Natural killer cell (primary cell): Measurements from ENCODE around the gene MKRN1. TPM values are rescaled to one million over a fixed set of nuclear protein-coding genes. Genes with fewer than 3 reads are reported as not detected.
"Not testable (repeated sequence)": the region's sequence is repeated elsewhere in the genome, so short reads cannot be mapped to it uniquely, and the experiment has no call there.

Experiments used
- ATAC-seq, 3 donors: fragments of 150-1000 bp in 2 of 3; fragments of 200-7000 bp in 1 of 3; cut with Tn5 transposase; 1 replicate in 1 of 3; 2 replicates in 2 of 3; pipeline ENCODE4 v1.10.0; 2021; ENCODE audit warnings: mild to moderate bottlenecking in 2 of 3, moderate library complexity in 2 of 3
- DNase-seq, 2 donors: peaks; one replicate each; pipeline versions ENCODE4 v3.0.0 to v3.0.0-alpha.2; 2013 to 2021; ENCODE audit warnings: mixed read lengths in 1 of 2
- H3K27ac ChIP-seq: one replicate; pipeline ENCODE4 v1.5.1; 2013; ENCODE audit warnings: mild to moderate bottlenecking, low read length
- H3K27me3 ChIP-seq: one replicate; pipeline ENCODE4 v1.6.1; 2013; ENCODE audit warnings: low read length; ENCODE audit not compliant: control insufficient read depth, insufficient read depth
- H3K36me3 ChIP-seq: one replicate; pipeline ENCODE4 v1.6.1; 2013; ENCODE audit warnings: low read length; ENCODE audit not compliant: control insufficient read depth, insufficient read depth
- H3K4me1 ChIP-seq: one replicate; pipeline ENCODE4 v1.6.1; 2013; ENCODE audit warnings: low read length; ENCODE audit not compliant: control insufficient read depth, insufficient read depth
- H3K4me3 ChIP-seq: one replicate; pipeline ENCODE4 v1.5.1; 2013; ENCODE audit warnings: low read length
- H3K9me3 ChIP-seq: one replicate; pipeline ENCODE4 v1.6.1; 2013; ENCODE audit warnings: low read length; ENCODE audit not compliant: control insufficient read depth, insufficient read depth
- H3K27ac Mint-ChIP-seq, 2 donors: one replicate each; pipeline ENCODE4 v1.8.0; 2022; ENCODE audit warnings: mild to moderate bottlenecking in 2 of 2, mixed read lengths in 2 of 2, moderate library complexity in 1 of 2
- H3K27me3 Mint-ChIP-seq, 2 donors: one replicate each; pipeline ENCODE4 v1.8.0; 2022; ENCODE audit warnings: low read depth in 2 of 2, mixed read lengths in 2 of 2
- H3K36me3 Mint-ChIP-seq: one replicate; pipeline ENCODE4 v1.8.0; 2022; ENCODE audit warnings: mixed read lengths
- H3K4me1 Mint-ChIP-seq, 2 donors: one replicate each; pipeline ENCODE4 v1.8.0; 2022; ENCODE audit warnings: mixed read lengths in 2 of 2
- H3K4me3 Mint-ChIP-seq: one replicate; pipeline ENCODE4 v1.8.0; 2022; ENCODE audit warnings: mild to moderate bottlenecking, moderate library complexity, mixed read lengths
- H3K9me3 Mint-ChIP-seq, 2 donors: one replicate each; pipeline ENCODE4 v1.8.0; 2022; ENCODE audit warnings: mixed read lengths in 2 of 2
- WGBS: methylation state at CpG from one replicate; pipeline ENCODE4 v1.1.7; 2013; ENCODE audit warnings: missing lambda C conversion rate; ENCODE audit not compliant: insufficient coverage; 5-methylcytosine and 5-hydroxymethylcytosine counted together
- intact Hi-C: fragments of 100-400 bp; cut with micrococcal nuclease; formaldehyde crosslinking; loops from one replicate; pipeline ENCODE4 v1.14.2; 2022
- total RNA-seq, 4 donors: library from RNA; stranded (reverse); fragments of 120-200 nt in 1 of 4; gene quantifications; one replicate each; pipeline versions ENCODE4 v1.2.3 to v1.2.4, GENCODE V29; 2013 to 2022
- TF ChIP-seq, protein P1 (sequence below): fragments of 200-600 bp; IDR thresholded peaks from one replicate; pipeline ENCODE4 v1.8.0; 2022; ENCODE audit warnings: antibody characterized with exemption

Gene MKRN1
- total RNA-seq, 3 donors from 2014 or later (not counting 1 experiment from before 2014, with no cell fraction given): 119 to 146 (median 136) TPM

DNA sequence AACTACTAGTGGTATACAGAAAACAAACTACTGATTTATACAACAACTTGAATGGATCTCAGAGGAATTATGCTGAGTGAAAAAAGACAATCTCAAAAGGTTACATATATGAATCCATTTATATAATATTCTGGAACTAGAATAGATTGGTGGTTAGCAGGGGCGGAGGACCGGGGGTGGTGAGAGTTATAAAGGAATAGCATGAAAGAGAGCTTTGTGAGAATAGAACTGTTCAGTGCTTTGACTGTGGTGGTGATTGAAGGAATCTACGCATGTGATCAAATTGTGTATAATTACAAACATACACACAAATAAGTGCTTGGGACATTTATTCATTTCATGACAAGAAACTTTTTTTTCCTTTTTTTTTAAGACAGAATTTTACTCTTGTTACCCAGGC, 55.8 kb downstream of the MKRN1 start:
- Mint-ChIP-seq H3K4me3 (no peak overlapping the region), H3K4me1 (peaks cover 6 to 10% of the 10 kb centered on the region in 2 donors), H3K9me3 (no peaks in the 10 kb centered on the region), H3K27me3 (no peaks in the 10 kb centered on the region), H3K36me3 (no peaks in the 10 kb centered on the region), H3K27ac (no peak overlapping the region)
- DNase-seq: no peak
- intact Hi-C loops: no loop called here
- TF ChIP-seq, protein P1, sequence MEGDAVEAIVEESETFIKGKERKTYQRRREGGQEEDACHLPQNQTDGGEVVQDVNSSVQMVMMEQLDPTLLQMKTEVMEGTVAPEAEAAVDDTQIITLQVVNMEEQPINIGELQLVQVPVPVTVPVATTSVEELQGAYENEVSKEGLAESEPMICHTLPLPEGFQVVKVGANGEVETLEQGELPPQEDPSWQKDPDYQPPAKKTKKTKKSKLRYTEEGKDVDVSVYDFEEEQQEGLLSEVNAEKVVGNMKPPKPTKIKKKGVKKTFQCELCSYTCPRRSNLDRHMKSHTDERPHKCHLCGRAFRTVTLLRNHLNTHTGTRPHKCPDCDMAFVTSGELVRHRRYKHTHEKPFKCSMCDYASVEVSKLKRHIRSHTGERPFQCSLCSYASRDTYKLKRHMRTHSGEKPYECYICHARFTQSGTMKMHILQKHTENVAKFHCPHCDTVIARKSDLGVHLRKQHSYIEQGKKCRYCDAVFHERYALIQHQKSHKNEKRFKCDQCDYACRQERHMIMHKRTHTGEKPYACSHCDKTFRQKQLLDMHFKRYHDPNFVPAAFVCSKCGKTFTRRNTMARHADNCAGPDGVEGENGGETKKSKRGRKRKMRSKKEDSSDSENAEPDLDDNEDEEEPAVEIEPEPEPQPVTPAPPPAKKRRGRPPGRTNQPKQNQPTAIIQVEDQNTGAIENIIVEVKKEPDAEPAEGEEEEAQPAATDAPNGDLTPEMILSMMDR: no peak
- Histone ChIP-seq H3K27me3 (no peaks in the 10 kb centered on the region), H3K4me3 (no peak overlapping the region), H3K36me3 (no peaks in the 10 kb centered on the region), H3K4me1 (no peaks in the 10 kb centered on the region), H3K9me3 (no peaks in the 10 kb centered on the region), H3K27ac (no peak overlapping the region)
- no peak for ATAC-seq
- WGBS: 94% methylated on average over 2 of the region's 3 CpGs

DNA sequence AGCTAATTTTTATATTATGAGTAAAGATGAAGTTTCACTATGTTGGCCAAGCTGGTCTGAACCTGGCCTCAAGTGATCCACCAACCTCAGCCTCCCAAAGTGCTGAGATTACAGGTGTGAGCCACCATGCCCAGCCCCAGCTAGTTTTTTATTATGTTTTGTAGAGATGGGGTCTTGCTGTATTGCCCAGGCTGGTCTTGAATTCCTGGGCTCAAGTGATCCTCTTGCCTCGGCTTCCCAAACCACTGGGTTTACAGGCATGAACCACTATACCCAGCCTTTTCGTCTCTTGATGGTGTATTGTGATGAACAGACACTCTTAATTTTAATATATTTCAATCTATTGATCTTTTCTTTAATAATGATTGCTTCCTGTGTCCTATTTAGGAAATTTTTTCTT, 57.8 kb downstream of the MKRN1 start:
- intact Hi-C loops: no loop called here
- no peak overlapping the region for H3K27ac Mint-ChIP-seq
- Histone ChIP-seq H3K27me3 (no peaks in the 10 kb centered on the region), H3K9me3 (no peaks in the 10 kb centered on the region), H3K4me1 (no peaks in the 10 kb centered on the region), H3K4me3 (no peak overlapping the region), H3K27ac (no peak overlapping the region), H3K36me3 (no peaks in the 10 kb centered on the region)
- no CpG with 5 or more reads among the region's 2 CpGs for WGBS
- DNase-seq: no peak
- peaks cover 6 to 10% of the 10 kb centered on the region in 2 donors for H3K4me1 Mint-ChIP-seq
- TF ChIP-seq, protein P1: no peak
- H3K9me3 Mint-ChIP-seq: no peaks in the 10 kb centered on the region
- no peaks in the 10 kb centered on the region for H3K27me3 Mint-ChIP-seq
- H3K4me3 Mint-ChIP-seq: no peak overlapping the region
- ATAC-seq: no peak
- no peaks in the 10 kb centered on the region for H3K36me3 Mint-ChIP-seq

DNA sequence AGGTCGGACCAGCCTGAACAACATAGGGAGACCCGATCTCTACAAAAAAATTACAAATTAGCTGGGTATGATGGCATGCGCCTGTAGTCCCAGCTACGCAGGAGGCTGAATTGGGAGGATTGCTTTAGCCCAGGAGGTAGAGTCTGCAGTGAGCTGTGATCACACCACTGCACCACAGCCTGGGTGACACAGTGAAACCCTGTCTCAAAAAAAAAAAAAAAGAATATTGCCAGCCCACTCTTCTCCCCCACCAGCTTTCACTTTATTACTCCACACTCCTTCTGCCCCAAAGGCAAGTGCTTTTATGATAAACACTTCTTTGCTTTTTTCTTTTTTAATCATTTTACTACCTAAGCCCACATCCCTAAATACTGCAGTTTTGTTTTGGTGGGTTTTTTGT, 60.7 kb downstream of the MKRN1 start:
- DNase-seq (no peak), ATAC-seq (peak; percentile 48 to 68 (median 57))
- TF ChIP-seq, protein P1: no peak
- 100% methylated on average over 4 of the region's 4 CpGs for WGBS
- no peaks in the 10 kb centered on the region for H3K9me3 ChIP-seq
- H3K9me3 Mint-ChIP-seq: no peaks in the 10 kb centered on the region
- peaks cover 6 to 10% of the 10 kb centered on the region in 2 donors for H3K4me1 Mint-ChIP-seq
- no peaks in the 10 kb centered on the region for H3K36me3 Mint-ChIP-seq
- no peaks in the 10 kb centered on the region for H3K27me3 Mint-ChIP-seq
- no peak overlapping the region for H3K27ac Mint-ChIP-seq
- H3K4me1 ChIP-seq: no peaks in the 10 kb centered on the region
- no peaks in the 10 kb centered on the region for H3K36me3 ChIP-seq
- H3K4me3 Mint-ChIP-seq: no peak overlapping the region
- no peaks in the 10 kb centered on the region for H3K27me3 ChIP-seq
- H3K4me3 ChIP-seq: no peak overlapping the region
- intact Hi-C loops: no loop called here
- H3K27ac ChIP-seq: no peak overlapping the region

DNA sequence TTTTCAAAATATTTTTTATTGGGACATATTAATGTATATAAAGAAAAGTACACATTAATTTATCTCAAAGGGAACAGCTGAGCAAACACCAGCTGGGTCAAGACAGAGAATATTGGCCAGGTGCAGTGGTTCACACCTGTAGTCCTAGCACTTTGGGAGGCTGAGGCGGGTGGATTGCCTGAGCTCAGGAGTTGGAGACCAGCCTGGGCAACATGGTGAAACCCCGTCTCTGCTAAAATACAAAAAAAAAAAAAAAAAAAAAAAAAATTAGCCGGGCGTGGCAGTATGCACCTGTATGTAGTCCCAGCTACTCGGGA, 61.2 kb downstream of the MKRN1 start:
- H3K27ac Mint-ChIP-seq, DNase-seq, H3K9me3 Mint-ChIP-seq, ATAC-seq, H3K4me3 ChIP-seq, intact Hi-C loops, H3K9me3 ChIP-seq, H3K27ac ChIP-seq, H3K4me1 ChIP-seq, H3K36me3 ChIP-seq, H3K27me3 ChIP-seq, H3K27me3 Mint-ChIP-seq, H3K4me3 Mint-ChIP-seq, H3K36me3 Mint-ChIP-seq, H3K4me1 Mint-ChIP-seq: not testable (repeated sequence)
- WGBS: 84% methylated on average over 5 of the region's 5 CpGs
